SK-N-SH treated with all-trans-retinoic acid at 6 μM for 48 hours (cell line): ENCODE results near the gene KCNMA1.

Source experiments
- ARNTL ChIP-seq: fragments of 450-650 bp; formaldehyde crosslinking; IDR thresholded peaks from 2 replicates; pipeline ENCODE4 v1.5.0; 2020; ENCODE audit warnings: low read depth, mild to moderate bottlenecking, moderate library complexity, borderline replicate concordance
- CSDC2 ChIP-seq: fragments of 250-450 bp; sonication (Bioruptor Pico); IDR thresholded peaks from 2 replicates; pipeline ENCODE4 v1.5.0; 2020; ENCODE audit warnings: mild to moderate bottlenecking, moderate library complexity
- ISL1 ChIP-seq: fragments of 250-450 bp; sonication (Bioruptor Pico); IDR thresholded peaks from 2 replicates; pipeline ENCODE4 v2.1.2; 2022; ENCODE audit warnings: mild to moderate bottlenecking, moderate library complexity
- SNAI2 ChIP-seq: fragments of 250-450 bp; sonication (Bioruptor Pico); IDR thresholded peaks from 2 replicates; pipeline ENCODE4 v1.5.0; 2020; ENCODE audit warnings: mild to moderate bottlenecking, moderate library complexity

- no peak for TF ChIP-seq ARNTL
- TF ChIP-seq CSDC2 (CRISPR knock-in tag) = no peak
- TF ChIP-seq SNAI2 (CRISPR knock-in tag) = no peak
- no peak for TF ChIP-seq ISL1 (CRISPR knock-in tag)
Measured at GRCh38 chr10:77347052-77347451, 290.6 kb downstream of the KCNMA1 start.
